Endothelial cell of umbilical vein (primary cell): ENCODE data around the gene ADAP1. TPM values are rescaled to one million over a fixed set of nuclear protein-coding genes. Genes with fewer than 3 reads are reported as not detected.

Experiments used
- BruUV-seq: library from RNA; stranded (reverse); fragments of 400-500 nt; replicated peaks from 2 replicates; lab custom pipeline; 2021; lab: Mats Ljungman, UMichigan
- CTCF ChIA-PET: fragments of 300-600, 350-600 bp; sonication (Branson Sonifier 250); formaldehyde crosslinking; loops from one replicate; lab custom pipeline; 2021; ENCODE audit warnings: antibody characterized with exemption, inconsistent platforms; lab: Charles Lee
- POLR2A ChIA-PET: fragments of 300-600, 350-600 bp; sonication (Branson Sonifier 250); formaldehyde crosslinking; loops from one replicate; lab custom pipeline; 2021; ENCODE audit warnings: antibody characterized with exemption, inconsistent platforms; lab: Charles Lee
- DNase-seq: peaks from one replicate; pipeline ENCODE4 v3.0.0-alpha.2; 2011; ENCODE audit warnings: low read depth, low spot score
- FAIRE-seq: peaks from 2 replicates; lab custom pipeline; 2011; peaks lifted over from hg19 to GRCh38; lab: Jason Lieb, UNC
- H2AFZ ChIP-seq: 2 replicates; pipeline ENCODE4 v1.6.0; 2012; ENCODE audit warnings: low read depth, low read length, control low read depth, inconsistent platforms
- H3K27ac ChIP-seq: 2 replicates; pipeline ENCODE4 v1.5.1; 2011; ENCODE audit warnings: low read depth, mild to moderate bottlenecking, control low read depth, low read length, moderate library complexity; ENCODE audit not compliant: insufficient read depth
- H3K27me3 ChIP-seq, 2 experiments: 2 replicates each; pipeline versions ENCODE4 v1.6.0 to v1.6.1; 2011; ENCODE audit warnings: low read length in 2 of 2, mixed read lengths in 1 of 2; ENCODE audit not compliant: control insufficient read depth in 2 of 2, insufficient read depth in 2 of 2
- H3K36me3 ChIP-seq, 2 experiments: 2 replicates in 1 of 2; 3 replicates in 1 of 2; pipeline ENCODE4 v1.5.1; 2011; ENCODE audit warnings: low read length in 2 of 2, mild to moderate bottlenecking in 1 of 2, moderate library complexity in 1 of 2; ENCODE audit not compliant: control insufficient read depth in 2 of 2, insufficient read depth in 2 of 2; ENCODE audit errors: extremely low read depth in 1 of 2
- H3K4me1 ChIP-seq: 3 replicates; pipeline ENCODE4 v1.5.1; 2011; ENCODE audit warnings: mild to moderate bottlenecking, low read length; ENCODE audit not compliant: control insufficient read depth, insufficient read depth; ENCODE audit errors: extremely low read depth
- H3K4me2 ChIP-seq: 2 replicates; pipeline ENCODE4 v1.6.1; 2011; ENCODE audit warnings: low read length, control low read depth, mixed read lengths; ENCODE audit not compliant: insufficient read depth
- H3K4me3 ChIP-seq, 3 experiments: fragments of 200-600 bp in 1 of 3; sonication (generic), shearing (Covaris generic) in 1 of 3; replicated peaks in 1 of 3; 2 replicates each; pipeline ENCODE4 v1.5.1; 2011 to 2016; ENCODE audit warnings: control low read depth in 3 of 3, low read length in 3 of 3, mild to moderate bottlenecking in 2 of 3, inconsistent platforms in 1 of 3, low read depth in 1 of 3, moderate library complexity in 1 of 3; ENCODE audit not compliant: insufficient read depth in 1 of 3
- H3K79me2 ChIP-seq: 2 replicates; pipeline ENCODE4 v1.6.0; 2012; ENCODE audit warnings: low read length, inconsistent platforms; ENCODE audit not compliant: control insufficient read depth, insufficient read depth
- H3K9ac ChIP-seq: replicated peaks from 2 replicates; pipeline ENCODE3; 2011; ENCODE audit warnings: low read length, control low read depth; ENCODE audit not compliant: insufficient read depth; ENCODE audit errors: extremely low read depth
- H3K9me1 ChIP-seq: replicated peaks from 3 replicates; pipeline ENCODE4 v1.6.0; 2011; ENCODE audit warnings: mild to moderate bottlenecking, low read length; ENCODE audit not compliant: control insufficient read depth, insufficient read depth; ENCODE audit errors: extremely low read depth
- H3K9me3 ChIP-seq: replicated peaks from 2 replicates; pipeline ENCODE4 v1.5.1; 2012; ENCODE audit warnings: low read length, inconsistent platforms; ENCODE audit not compliant: control insufficient read depth, insufficient read depth
- H4K20me1 ChIP-seq: replicated peaks from 2 replicates; pipeline ENCODE3; 2011; ENCODE audit warnings: mild to moderate bottlenecking, low read length; ENCODE audit not compliant: control insufficient read depth, insufficient read depth; ENCODE audit errors: extremely low read depth
- CTCF ChIP-seq, 2 donors: IDR thresholded peaks; 1 replicate in 1 of 2; 2 replicates in 1 of 2; pipeline ENCODE4 v1.5.1; 2011; ENCODE audit warnings: low read length in 2 of 2, mild to moderate bottlenecking in 2 of 2, moderate library complexity in 2 of 2, control low read depth in 1 of 2, inconsistent platforms in 1 of 2, low read depth in 1 of 2; ENCODE audit not compliant: insufficient read depth in 1 of 2; ENCODE audit errors: extremely low read depth in 1 of 2
- JUN ChIP-seq: IDR thresholded peaks from 2 replicates; pipeline ENCODE4 v1.6.1; 2011; ENCODE audit warnings: borderline replicate concordance, low read depth; ENCODE audit not compliant: insufficient read length, insufficient read depth
- MYC ChIP-seq: IDR thresholded peaks from one replicate; pipeline ENCODE4 v1.6.1; 2011; ENCODE audit warnings: mild to moderate bottlenecking, low read depth, low read length
- POLR2A ChIP-seq: IDR thresholded peaks from 2 replicates; pipeline ENCODE4 v1.6.1; 2012; ENCODE audit warnings: low read depth, mild to moderate bottlenecking, control low read depth, low read length
- dilution Hi-C: fragments of 300-500 bp; cut with MboI; formaldehyde crosslinking; loops from one replicate; pipeline ENCODE4 v1.15.0; 2019; ENCODE audit warnings: low sequenced_read_pairs; ENCODE audit not compliant: extremely low pct_ligation_motif_present
- intact Hi-C: fragments of 100-400 bp; cut with micrococcal nuclease; formaldehyde crosslinking; loops from one replicate; pipeline ENCODE4 v1.10.0; 2022
- polyA plus RNA-seq, 4 experiments: library from polyadenylated mRNA; depleted of rRNA in 3 of 4; stranded (reverse) in 3 of 4; unstranded in 1 of 4; fragments of >200 nt; gene quantifications; 2 replicates each; pipeline versions ENCODE4 v1.2.1 to v1.2.3, GENCODE V29; 2011 to 2012; ENCODE audit warnings: missing spikeins in 1 of 4
- total RNA-seq: library from RNA; stranded (reverse); gene quantifications from 2 replicates; pipeline ENCODE4 v1.2.3, GENCODE V29; 2021
- TF ChIP-seq, protein P1 (sequence below): IDR thresholded peaks from 2 replicates; pipeline ENCODE4 v1.6.1; 2011; ENCODE audit not compliant: insufficient read depth, insufficient read length

Gene ADAP1
- total and polyA plus RNA-seq, 2 donors (not counting 3 experiments of a cell fraction or from before 2014, with no cell fraction given), result 0.49 to 0.58 TPM

DNA sequence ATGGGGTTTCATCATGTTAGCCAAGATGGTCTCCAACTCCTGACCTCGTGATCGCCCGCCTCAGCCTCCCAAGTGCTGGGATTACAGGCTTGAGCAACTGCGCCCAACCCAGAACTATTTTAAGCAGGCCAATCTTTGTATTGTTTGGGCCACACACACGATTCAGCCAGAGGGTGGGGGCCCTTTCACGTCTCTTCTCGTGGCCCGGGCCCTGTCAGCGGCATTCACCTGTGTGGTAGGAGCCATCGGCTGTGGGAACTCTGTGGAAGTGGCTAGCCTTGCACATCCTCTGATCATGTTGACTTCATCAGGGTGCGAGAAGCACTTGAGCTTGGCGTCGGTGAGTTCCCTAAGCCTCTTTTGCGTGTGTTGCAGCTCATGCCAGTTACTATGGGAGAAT is 105.3 kb downstream of the ADAP1 start:
- no TSS peak for BruUV-seq
- peaks cover 10 to 38% of the 10 kb centered on the region in 2 experiments for H3K36me3 ChIP-seq
- CTCF ChIA-PET, result interaction anchor here (1.5 kb wide), 2 partner anchors 24 to 32 kb away, joined by 3 to 5 read pairs; no protein-coding TSS in a partner anchor

More for the DNA sequence above, 105.3 kb downstream of the ADAP1 start:
- Histone ChIP-seq H3K4me1 (no peaks in the 10 kb centered on the region), H3K27ac (no peak overlapping the region), H3K9me1 (no peaks in the 10 kb centered on the region), H4K20me1 (no peaks in the 10 kb centered on the region), H3K27me3 (no peaks in the 10 kb centered on the region), H3K9me3 (no peaks in the 10 kb centered on the region), H2AFZ (no peak overlapping the region), H3K9ac (no peak overlapping the region), H3K4me2 (no peak overlapping the region), H3K79me2 (no peaks in the 10 kb centered on the region), H3K4me3 (no peak overlapping the region)
- POLR2A ChIA-PET, result no interaction called here
- TF ChIP-seq MYC, result no peak
- TF ChIP-seq CTCF (IDR thresholded peaks at IDR 0.05; ENCODE audit: extremely low read depth in 1 of 2, insufficient read depth in 1 of 2, low read depth in 1 of 2, low read length in 2 of 2), result no peak
- no peak for TF ChIP-seq JUN
- no peak for TF ChIP-seq POLR2A
- TF ChIP-seq, protein P1, sequence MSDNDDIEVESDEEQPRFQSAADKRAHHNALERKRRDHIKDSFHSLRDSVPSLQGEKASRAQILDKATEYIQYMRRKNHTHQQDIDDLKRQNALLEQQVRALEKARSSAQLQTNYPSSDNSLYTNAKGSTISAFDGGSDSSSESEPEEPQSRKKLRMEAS, result no peak
- intact Hi-C loops, result no loop called here
- no peak for FAIRE-seq
- dilution Hi-C loops, result no loop called here
- no peak for DNase-seq

Other genes starting within 250 kb of the ADAP1 start
- 45.4 and 49.3 TPM in 2 replicates for gene DNAAF5, start 228.0 kb downstream of the ADAP1 start, total RNA-seq
- 65.5 and 81.8 TPM in 2 replicates for gene DNAAF5, start 228.0 kb downstream of the ADAP1 start, polyA plus RNA-seq
- gene PRKAR1B, start 227.4 kb downstream of the ADAP1 start, total RNA-seq, result 24.0 and 29.2 TPM in 2 replicates
- gene PRKAR1B, start 227.4 kb downstream of the ADAP1 start, polyA plus RNA-seq, result 15.0 and 15.4 TPM in 2 replicates
- gene SUN1, start 122.2 kb downstream of the ADAP1 start, total RNA-seq, result 142 and 158 TPM in 2 replicates
- 347 and 410 TPM in 2 replicates for gene SUN1, start 122.2 kb downstream of the ADAP1 start, polyA plus RNA-seq
- gene GET4, start 78.1 kb downstream of the ADAP1 start, total RNA-seq, result 44.7 and 48.4 TPM in 2 replicates
- gene GET4, start 78.1 kb downstream of the ADAP1 start, polyA plus RNA-seq, result 58.1 and 64.8 TPM in 2 replicates
- gene COX19, start 20.9 kb upstream of the ADAP1 start, total RNA-seq, result 10.6 and 11.3 TPM in 2 replicates
- gene COX19, start 20.9 kb upstream of the ADAP1 start, polyA plus RNA-seq, result 4.7 and 6.8 TPM in 2 replicates
- not detected in 2 replicates for gene CYP2W1, start 28.5 kb upstream of the ADAP1 start, total RNA-seq
- gene CYP2W1, start 28.5 kb upstream of the ADAP1 start, polyA plus RNA-seq, result not detected in 2 replicates
- gene GPR146, start 89.9 kb upstream of the ADAP1 start, total RNA-seq, result 11.7 and 18.5 TPM in 2 replicates
- 44.8 and 76.6 TPM in 2 replicates for gene GPR146, start 89.9 kb upstream of the ADAP1 start, polyA plus RNA-seq
- gene GPER1, start 133.4 kb upstream of the ADAP1 start, total RNA-seq, result 0.25 and 0.77 TPM in 2 replicates
- gene GPER1, start 133.4 kb upstream of the ADAP1 start, polyA plus RNA-seq, result 2.3 and 3.1 TPM in 2 replicates
- gene ZFAND2A, start 205.5 kb upstream of the ADAP1 start, total RNA-seq, result 20.6 and 31.8 TPM in 2 replicates
- 37.6 and 40.6 TPM in 2 replicates for gene ZFAND2A, start 205.5 kb upstream of the ADAP1 start, polyA plus RNA-seq